Progenitor cell of endocrine pancreas (in vitro differentiated cells): ENCODE data around the gene PPP1R14B. TPM values are rescaled to one million over a fixed set of nuclear protein-coding genes. Genes with fewer than 3 reads are reported as not detected.
A peak's percentile ranks its signal among the peaks of the same experiment; 100 is the strongest.

ENCODE experiments used
- DNase-seq: peaks from one replicate; pipeline ENCODE4 v3.0.0; 2021; ENCODE audit warnings: low spot score; ENCODE audit not compliant: unreplicated experiment
- H3K27ac Mint-ChIP-seq: 2 replicates; pipeline ENCODE4 v1.8.0; 2021; ENCODE audit warnings: mild to moderate bottlenecking, moderate library complexity, mixed read lengths
- H3K27me3 Mint-ChIP-seq: 2 replicates; pipeline ENCODE4 v1.8.0; 2021; ENCODE audit warnings: mixed read lengths
- H3K36me3 Mint-ChIP-seq: 2 replicates; pipeline ENCODE4 v1.8.0; 2022; ENCODE audit warnings: mixed read lengths; ENCODE audit not compliant: insufficient read depth
- H3K4me1 Mint-ChIP-seq: 2 replicates; pipeline ENCODE4 v1.8.0; 2021; ENCODE audit warnings: low read depth, mixed read lengths
- H3K4me3 Mint-ChIP-seq: 2 replicates; pipeline ENCODE4 v1.8.0; 2021; ENCODE audit warnings: low read depth, mild to moderate bottlenecking, moderate library complexity, mixed read lengths
- H3K9me3 Mint-ChIP-seq: 2 replicates; pipeline ENCODE4 v1.8.0; 2021; ENCODE audit warnings: low read depth, mixed read lengths
- CTCF ChIP-seq: fragments of 200-600 bp; sonication (generic); IDR thresholded peaks from one replicate; pipeline ENCODE4 v1.5.0; 2021; ENCODE audit warnings: antibody characterized with exemption, mild to moderate bottlenecking; ENCODE audit not compliant: unreplicated experiment
- total RNA-seq: library from RNA; stranded (reverse); gene quantifications from 2 replicates; pipeline ENCODE4 v1.2.1, GENCODE V29; 2021

Gene PPP1R14B
- total RNA-seq, 1 donor from 2014 or later = 198 TPM

- Mint-ChIP-seq H3K4me1 (no peaks in the 10 kb centered on the region), H3K36me3 (peaks cover 15% of the 10 kb centered on the region), H3K27ac (no peak overlapping the region), H3K4me3 (no peak overlapping the region), H3K9me3 (no peaks in the 10 kb centered on the region), H3K27me3 (no peaks in the 10 kb centered on the region)
- DNase-seq = no peak
- no peak for TF ChIP-seq CTCF
Observed at GRCh38 chr11:64258356-64258755, 11.6 kb upstream of the PPP1R14B start.

- DNase-seq = no peak
- Mint-ChIP-seq H3K9me3 (no peaks in the 10 kb centered on the region), H3K4me1 (peaks cover 7% of the 10 kb centered on the region), H3K36me3 (peaks cover 12% of the 10 kb centered on the region), H3K27me3 (no peaks in the 10 kb centered on the region), H3K27ac (no peak overlapping the region), H3K4me3 (no peak overlapping the region)
- TF ChIP-seq CTCF = no peak
Observed at GRCh38 chr11:64256300-64256699, 9.6 kb upstream of the PPP1R14B start.

- no peak overlapping the region for H3K27ac Mint-ChIP-seq
- no peak overlapping the region for H3K4me3 Mint-ChIP-seq
- H3K27me3 Mint-ChIP-seq = no peaks in the 10 kb centered on the region
- no peak for TF ChIP-seq CTCF
- peaks cover 12% of the 10 kb centered on the region for H3K36me3 Mint-ChIP-seq
- DNase-seq = no peak
- peaks cover 7% of the 10 kb centered on the region for H3K4me1 Mint-ChIP-seq
- no peaks in the 10 kb centered on the region for H3K9me3 Mint-ChIP-seq
Observed at GRCh38 chr11:64255135-64256128, 8.7 kb upstream of the PPP1R14B start.

DNA sequence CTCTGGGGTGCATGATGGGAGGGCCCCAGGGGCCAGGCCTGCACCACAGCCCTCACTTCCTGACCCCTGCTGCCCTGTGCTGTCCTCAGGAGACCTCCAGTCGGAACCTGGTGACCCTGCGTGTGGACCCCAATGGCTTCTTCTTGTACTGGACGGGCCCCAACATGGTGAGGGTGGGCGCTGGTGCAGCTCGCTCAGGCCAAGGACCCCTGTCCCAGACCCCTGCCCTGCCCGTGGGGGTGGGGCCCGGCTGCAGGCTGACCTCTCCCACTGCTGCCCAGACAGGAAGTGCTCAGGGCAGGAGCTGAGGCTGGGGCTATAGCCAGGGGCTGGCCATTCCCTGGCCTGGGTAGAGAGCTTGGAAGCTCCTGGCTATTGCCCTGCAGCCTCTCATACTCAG is 7.6 kb upstream of the PPP1R14B start:
- no peak overlapping the region for H3K4me3 Mint-ChIP-seq
- H3K9me3 Mint-ChIP-seq = no peaks in the 10 kb centered on the region
- no peak for DNase-seq
- no peak for TF ChIP-seq CTCF
- peaks cover 3% of the 10 kb centered on the region for H3K27me3 Mint-ChIP-seq
- H3K36me3 Mint-ChIP-seq = peaks cover 2% of the 10 kb centered on the region
- H3K27ac Mint-ChIP-seq = no peak overlapping the region
- peaks cover 7% of the 10 kb centered on the region for H3K4me1 Mint-ChIP-seq

DNA sequence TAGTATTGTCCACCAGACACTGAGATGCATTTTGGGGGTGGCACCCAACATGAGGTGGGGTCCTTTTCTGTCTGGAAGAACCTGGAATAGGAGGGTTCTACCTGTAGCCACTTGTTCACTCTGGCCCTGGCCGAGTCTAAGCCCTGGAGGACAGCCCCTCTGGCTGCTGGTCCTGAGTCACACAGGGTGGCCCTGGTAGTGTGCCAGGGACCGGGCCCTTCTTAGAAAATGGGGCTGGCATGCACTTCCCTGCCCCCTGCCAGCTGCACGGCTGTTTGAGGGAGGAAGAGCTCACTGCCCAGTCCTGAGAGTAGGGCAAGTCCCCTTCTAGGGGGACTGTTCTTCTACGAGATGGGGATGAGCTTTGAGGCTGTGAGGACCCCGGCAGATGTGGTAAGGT is 6.7 kb upstream of the PPP1R14B start:
- H3K4me1 Mint-ChIP-seq = peaks cover 7% of the 10 kb centered on the region
- TF ChIP-seq CTCF = no peak
- H3K36me3 Mint-ChIP-seq = peaks cover 1% of the 10 kb centered on the region
- peak overlapping the region; percentile 59 for H3K27ac Mint-ChIP-seq
- peaks cover 3% of the 10 kb centered on the region for H3K27me3 Mint-ChIP-seq
- no peak for DNase-seq
- no peaks in the 10 kb centered on the region for H3K9me3 Mint-ChIP-seq
- peak overlapping the region; percentile 31 for H3K4me3 Mint-ChIP-seq
